Psoas muscle (tissue), 8 donors: ENCODE data around the gene INTS1. TPM values are rescaled to one million over a fixed set of nuclear protein-coding genes. Genes with fewer than 3 reads are reported as not detected.

Experiments used
- ATAC-seq, 4 donors: fragments of 200-7000 bp; cut with Tn5 transposase; one replicate each; pipeline ENCODE4 v1.9.1; 2020; ENCODE audit warnings: moderate library complexity in 3 of 4, mild to moderate bottlenecking in 2 of 4
- DNase-seq, 2 donors: peaks; one replicate each; pipeline ENCODE4 v3.0.0-alpha.2; 2020
- H3K27ac ChIP-seq: fragments of 200-600 bp; one replicate; pipeline ENCODE4 v1.8.0; 2022
- H3K27me3 ChIP-seq, 3 donors: fragments of 200-600 bp in 1 of 3; one replicate each; pipeline versions ENCODE4 v1.6.1 to v1.8.0; 2013 to 2022; ENCODE audit warnings: low read length in 2 of 3, mild to moderate bottlenecking in 2 of 3, moderate library complexity in 1 of 3; ENCODE audit not compliant: insufficient read depth in 3 of 3
- H3K36me3 ChIP-seq, 2 donors: fragments of 200-600 bp in 1 of 2; one replicate each; pipeline versions ENCODE4 v1.6.1 to v1.8.0; 2013 to 2022; ENCODE audit warnings: low read depth in 1 of 2, mild to moderate bottlenecking in 1 of 2, moderate library complexity in 1 of 2; ENCODE audit not compliant: insufficient read depth in 1 of 2
- H3K4me1 ChIP-seq: fragments of 200-600 bp; one replicate; pipeline ENCODE4 v1.8.0; 2022
- H3K4me3 ChIP-seq: fragments of 200-600 bp; one replicate; pipeline ENCODE4 v1.8.0; 2022; ENCODE audit warnings: mild to moderate bottlenecking
- H3K9me3 ChIP-seq: fragments of 200-600 bp; one replicate; pipeline ENCODE4 v1.8.0; 2022
- CTCF ChIP-seq: fragments of 200-600 bp; IDR thresholded peaks from one replicate; pipeline ENCODE4 v1.8.0; 2022; ENCODE audit warnings: antibody characterized with exemption
- WGBS, 3 donors: extraction: QIAGEN DNeasy Blood & Tissue Kit; methylation state at CpG; one replicate each; pipeline versions ENCODE4 v1.1.6 to v1.1.7; 2013; 5-methylcytosine and 5-hydroxymethylcytosine counted together
- intact Hi-C, 2 donors: fragments of 100-400 bp; cut with DNase I; formaldehyde crosslinking; loops; one replicate each; pipeline versions ENCODE4 v1.11.0 to v1.14.2; 2022
- polyA plus RNA-seq, 3 donors: library from polyadenylated mRNA; stranded (reverse); fragments of 200-250 nt; gene quantifications; one replicate each; pipeline ENCODE4 v1.2.3, GENCODE V29; 2013
- total RNA-seq, 4 donors: library from RNA; stranded (reverse); fragmentation: NEBNext Ultra II Directional in 2 of 4; extraction: Animal tissue kit (Norgen Biotek cat#: 25700) in 2 of 4; gene quantifications; one replicate each; pipeline versions ENCODE4 v1.2.1 to v1.2.4, GENCODE V29; 2021 to 2023
- donor health status: healthy with polysubstance abuse.
- donor health status: DM: no; HTN: no; CAD: no; lungs with moderate emphysema.
- donor health status: Bipolar disorder and iron deficiency.
- donor health status: healthy.
- donor health status: DM: yes; HTN: yes; CAD: no.
- donor health status: DM: no; HTN: no; CAD: no.
- donor health status: DM: no; HTN: no; CAD: no.
- donor health status: DM: yes; HTN: yes; CAD: no.

The INTS1 gene
- total and polyA plus RNA-seq, 7 donors = 38.8 to 77.6 (median 64.0) TPM

- Histone ChIP-seq H3K4me1 (peaks cover 7% of the 10 kb centered on the region), H3K27ac (no peak overlapping the region), H3K36me3 (peaks cover 2 to 24% of the 10 kb centered on the region in 2 donors), H3K4me3 (no peak overlapping the region), H3K9me3 (no peaks in the 10 kb centered on the region), H3K27me3 (no peaks in the 10 kb centered on the region)
- DNase-seq = no peak
- no peak for ATAC-seq
- 92 to 97% (median 92%) methylated on average over 10 to 17 of the region's 17 CpGs for WGBS, 3 donors
- TF ChIP-seq CTCF = no peak
- intact Hi-C loops = no loop called here
These were observed 46.6 kb upstream of the INTS1 start for GRCh38 chr7:1550846-1551155.

- ATAC-seq (no peak), DNase-seq (peak; percentile 15 to 52)
- Histone ChIP-seq H3K36me3 (peaks cover 2 to 24% of the 10 kb centered on the region in 2 donors), H3K9me3 (no peaks in the 10 kb centered on the region), H3K27ac (no peak overlapping the region), H3K27me3 (no peaks in the 10 kb centered on the region), H3K4me3 (no peak overlapping the region), H3K4me1 (peaks cover under 1% of the 10 kb centered on the region)
- intact Hi-C loops = no loop called here
- TF ChIP-seq CTCF = no peak
- WGBS, 3 donors = 84 to 90% (median 85%) methylated on average over 40 to 42 of the region's 42 CpGs
These were observed 46.0 kb upstream of the INTS1 start for GRCh38 chr7:1550005-1550845.

GRCh38 chr7:1549357-1550004 is 45.3 kb upstream of the INTS1 start:
- Histone ChIP-seq H3K4me3 (no peak overlapping the region), H3K4me1 (no peaks in the 10 kb centered on the region), H3K36me3 (peaks cover 2 to 30% of the 10 kb centered on the region in 2 donors), H3K27ac (no peak overlapping the region), H3K27me3 (no peaks in the 10 kb centered on the region), H3K9me3 (no peaks in the 10 kb centered on the region)
- ATAC-seq (no peak), DNase-seq (peak; percentile 11 to 45)
- intact Hi-C loops = no loop called here
- 82 to 90% (median 83%) methylated on average over 24 to 27 of the region's 27 CpGs for WGBS, 3 donors
- no peak for TF ChIP-seq CTCF

- Histone ChIP-seq H3K4me3 (no peak overlapping the region), H3K4me1 (no peaks in the 10 kb centered on the region), H3K27me3 (no peaks in the 10 kb centered on the region), H3K27ac (no peak overlapping the region), H3K36me3 (peaks cover 2 to 33% of the 10 kb centered on the region in 2 donors), H3K9me3 (no peaks in the 10 kb centered on the region)
- ATAC-seq = no peak
- 81 to 90% (median 86%) methylated on average over 14 of the region's 14 CpGs for WGBS, 3 donors
- TF ChIP-seq CTCF = no peak
- peak in 1 of 2 donors; percentile 40 for DNase-seq
- intact Hi-C loops = no loop called here
These were observed 44.8 kb upstream of the INTS1 start for GRCh38 chr7:1548944-1549343.
